Measurements from ENCODE around the gene BEST1. TPM values are rescaled to one million over a fixed set of nuclear protein-coding genes. Genes with fewer than 3 reads are reported as not detected.

Gene BEST1
- total and polyA plus RNA-seq, 2 donors (not counting 3 experiments of a cell fraction or from before 2014, with no cell fraction given), result 0.04 TPM; not detected in 1

DNA sequence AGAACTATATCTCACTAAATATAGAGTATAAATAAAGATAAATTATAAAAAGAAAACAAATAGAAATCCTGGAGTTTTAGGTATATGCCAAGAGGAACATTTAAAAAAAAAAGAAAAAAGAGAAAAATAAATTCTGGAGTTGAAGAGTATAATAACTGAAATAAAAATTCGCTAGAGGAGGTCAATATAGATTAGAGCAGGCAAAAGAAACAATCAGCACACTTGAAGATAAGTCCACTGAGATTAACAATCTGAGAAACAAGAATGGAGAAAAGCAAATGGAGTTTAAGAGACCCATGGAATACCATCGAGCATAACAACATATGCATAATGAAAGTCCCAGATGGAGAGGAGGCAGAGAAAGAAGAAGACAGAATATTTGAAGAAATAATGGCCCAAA is 14.3 kb upstream of the BEST1 start:
- no TSS peak for BruUV-seq (replicated peaks)
- H3K4me1 ChIP-seq (ENCODE audit: control insufficient read depth, extremely low read depth, insufficient read depth, low read length), result no peaks in the 10 kb centered on the region
- H3K4me3 ChIP-seq (replicated peaks in 1 of 3; ENCODE audit: insufficient read depth in 1 of 3, low read depth in 1 of 3, low read length in 3 of 3), result no peak overlapping the region
- DNase-seq (ENCODE audit: low read depth, low spot score), result no peak
- H3K36me3 ChIP-seq (ENCODE audit: control insufficient read depth in 2 of 2, extremely low read depth in 1 of 2, insufficient read depth in 2 of 2, low read length in 2 of 2), result no peaks in the 10 kb centered on the region
- H3K27ac ChIP-seq (ENCODE audit: insufficient read depth, low read depth, low read length), result no peak overlapping the region
- peaks cover 0 to 21% of the 10 kb centered on the region in 2 experiments for H3K27me3 ChIP-seq (ENCODE audit: control insufficient read depth in 2 of 2, insufficient read depth in 2 of 2, low read length in 2 of 2)
- H3K9me3 ChIP-seq (replicated peaks; ENCODE audit: control insufficient read depth, insufficient read depth, low read length), result no peaks in the 10 kb centered on the region
- no peak overlapping the region for H2AFZ ChIP-seq (ENCODE audit: low read depth, low read length)
- no peaks in the 10 kb centered on the region for H3K79me2 ChIP-seq (ENCODE audit: control insufficient read depth, insufficient read depth, low read length)
- POLR2A ChIA-PET, result no interaction called here
- H3K4me2 ChIP-seq (ENCODE audit: insufficient read depth, low read length), result no peak overlapping the region
- intact Hi-C loops (cut with micrococcal nuclease), result no loop called here
- H4K20me1 ChIP-seq (replicated peaks; ENCODE audit: control insufficient read depth, extremely low read depth, insufficient read depth, low read length), result no peaks in the 10 kb centered on the region
- dilution Hi-C loops (cut with MboI; ENCODE audit: extremely low pct_ligation_motif_present, low sequenced_read_pairs), result no loop called here
- CTCF ChIA-PET, result interaction anchor here (1.3 to 4.6 kb wide), 2 partner anchors 36 to 146 kb away, joined by 7 to 18 read pairs; no protein-coding TSS in a partner anchor
- no peaks in the 10 kb centered on the region for H3K9me1 ChIP-seq (replicated peaks; ENCODE audit: control insufficient read depth, extremely low read depth, insufficient read depth, low read length)
- no peak for FAIRE-seq
- TF ChIP-seq, protein P1, sequence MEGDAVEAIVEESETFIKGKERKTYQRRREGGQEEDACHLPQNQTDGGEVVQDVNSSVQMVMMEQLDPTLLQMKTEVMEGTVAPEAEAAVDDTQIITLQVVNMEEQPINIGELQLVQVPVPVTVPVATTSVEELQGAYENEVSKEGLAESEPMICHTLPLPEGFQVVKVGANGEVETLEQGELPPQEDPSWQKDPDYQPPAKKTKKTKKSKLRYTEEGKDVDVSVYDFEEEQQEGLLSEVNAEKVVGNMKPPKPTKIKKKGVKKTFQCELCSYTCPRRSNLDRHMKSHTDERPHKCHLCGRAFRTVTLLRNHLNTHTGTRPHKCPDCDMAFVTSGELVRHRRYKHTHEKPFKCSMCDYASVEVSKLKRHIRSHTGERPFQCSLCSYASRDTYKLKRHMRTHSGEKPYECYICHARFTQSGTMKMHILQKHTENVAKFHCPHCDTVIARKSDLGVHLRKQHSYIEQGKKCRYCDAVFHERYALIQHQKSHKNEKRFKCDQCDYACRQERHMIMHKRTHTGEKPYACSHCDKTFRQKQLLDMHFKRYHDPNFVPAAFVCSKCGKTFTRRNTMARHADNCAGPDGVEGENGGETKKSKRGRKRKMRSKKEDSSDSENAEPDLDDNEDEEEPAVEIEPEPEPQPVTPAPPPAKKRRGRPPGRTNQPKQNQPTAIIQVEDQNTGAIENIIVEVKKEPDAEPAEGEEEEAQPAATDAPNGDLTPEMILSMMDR (IDR thresholded peaks at IDR 0.05; ENCODE audit: extremely low read depth in 1 of 2, insufficient read depth in 1 of 2, low read depth in 1 of 2, low read length in 2 of 2), result no peak
- no peak for TF ChIP-seq GATA2 (IDR thresholded peaks at IDR 0.05; ENCODE audit: insufficient read depth, insufficient read length, low read depth, low read length)
- no peak for TF ChIP-seq FOS (IDR thresholded peaks at IDR 0.05; ENCODE audit: borderline replicate concordance, insufficient read depth, low read length)
- no peak for TF ChIP-seq MYC (IDR thresholded peaks at IDR 0.05; ENCODE audit: low read depth, low read length)
- no peak for TF ChIP-seq JUN (IDR thresholded peaks at IDR 0.05; ENCODE audit: borderline replicate concordance, insufficient read depth, insufficient read length, low read depth)
- TF ChIP-seq POLR2A (IDR thresholded peaks at IDR 0.05; ENCODE audit: low read depth, low read length), result no peak
- TF ChIP-seq, protein P2, sequence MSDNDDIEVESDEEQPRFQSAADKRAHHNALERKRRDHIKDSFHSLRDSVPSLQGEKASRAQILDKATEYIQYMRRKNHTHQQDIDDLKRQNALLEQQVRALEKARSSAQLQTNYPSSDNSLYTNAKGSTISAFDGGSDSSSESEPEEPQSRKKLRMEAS (IDR thresholded peaks at IDR 0.05; ENCODE audit: insufficient read depth, insufficient read length), result no peak
- TF ChIP-seq POLR2AphosphoS5 (IDR thresholded peaks at IDR 0.05; ENCODE audit: insufficient read depth, low read depth, low read length), result no peak
- no peak for TF ChIP-seq EZH2 (IDR thresholded peaks at IDR 0.05; ENCODE audit: borderline replicate concordance, low read depth, low read length, severe bottlenecking)
- H3K9ac ChIP-seq (replicated peaks; ENCODE audit: extremely low read depth, insufficient read depth, low read length), result no peak overlapping the region
